Femur (tissue), 1 donor: ENCODE results near the gene PVALEF.
A peak's percentile ranks its signal among the peaks of the same experiment; 100 is the strongest.

Experiments
- DNase-seq: peaks from one replicate; pipeline ENCODE4 v3.0.0-alpha.2; 2017

PVALEF gene

GRCh38 chr17:81199482-81199830 lies 34.1 kb downstream of the PVALEF start:
- DNase-seq: no peak

DNA sequence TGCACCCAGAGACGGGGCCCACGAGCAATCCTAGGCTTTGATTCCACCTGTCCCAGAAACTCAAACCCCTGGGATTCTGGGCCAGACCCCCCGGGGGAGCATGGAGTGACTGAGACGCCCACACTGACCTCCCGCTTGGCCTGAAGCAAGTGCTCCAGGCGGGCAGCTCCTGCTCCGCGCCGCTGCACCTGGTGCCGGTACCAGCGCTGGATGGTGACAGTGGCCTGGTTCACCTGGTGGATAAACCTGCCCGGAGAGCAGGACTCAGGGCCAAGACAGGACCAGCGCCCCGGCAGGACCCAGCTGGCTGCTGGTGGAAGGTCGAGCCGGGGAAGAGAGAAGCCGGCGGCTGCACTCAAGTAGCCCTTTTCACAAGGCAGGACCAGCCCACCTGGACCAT lies 34.9 kb downstream of the PVALEF start:
- DNase-seq: no peak

DNA sequence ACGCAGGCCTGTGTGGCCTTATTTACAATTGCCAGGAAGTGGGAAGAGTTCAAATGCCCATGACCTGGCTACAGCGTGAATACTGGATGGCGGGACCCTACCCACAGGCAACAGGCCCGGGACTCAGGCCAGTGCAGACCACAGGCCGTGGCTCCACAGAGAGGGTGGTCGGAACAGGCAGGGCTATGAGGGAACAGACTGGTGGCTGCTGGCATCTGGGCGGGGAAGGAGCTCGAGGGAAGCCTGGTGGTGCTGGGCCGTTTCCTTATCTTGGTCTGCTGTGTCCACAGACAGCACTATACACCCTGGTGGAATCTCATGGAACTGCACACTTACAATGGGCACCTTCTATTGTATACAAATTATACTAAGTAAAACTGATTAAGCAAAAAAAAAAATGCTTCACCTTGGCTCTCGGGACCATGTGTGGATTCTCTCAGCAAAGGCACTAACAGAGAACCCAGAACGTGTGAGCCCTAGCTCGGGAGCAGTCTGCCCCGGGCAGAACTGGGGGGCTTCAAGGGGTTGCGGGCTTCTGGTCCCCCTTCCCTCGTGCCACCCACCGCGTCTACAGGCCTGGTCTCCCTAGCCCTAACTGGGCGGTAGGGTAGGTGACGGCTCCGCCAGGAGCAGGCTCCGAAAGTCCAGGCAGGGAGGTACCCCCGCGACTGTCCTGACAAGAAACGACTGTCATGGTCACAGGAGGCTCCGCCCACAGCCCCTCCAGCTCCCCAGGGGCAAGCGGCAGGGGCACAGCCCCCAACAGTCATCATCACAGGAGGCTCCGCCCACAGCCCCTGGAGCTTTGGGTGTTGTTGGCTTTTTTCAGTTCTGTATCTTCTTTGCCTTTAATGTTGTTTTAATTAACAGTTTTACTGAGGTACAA lies 35.6 kb downstream of the PVALEF start:
- DNase-seq: peak; percentile 59

DNA sequence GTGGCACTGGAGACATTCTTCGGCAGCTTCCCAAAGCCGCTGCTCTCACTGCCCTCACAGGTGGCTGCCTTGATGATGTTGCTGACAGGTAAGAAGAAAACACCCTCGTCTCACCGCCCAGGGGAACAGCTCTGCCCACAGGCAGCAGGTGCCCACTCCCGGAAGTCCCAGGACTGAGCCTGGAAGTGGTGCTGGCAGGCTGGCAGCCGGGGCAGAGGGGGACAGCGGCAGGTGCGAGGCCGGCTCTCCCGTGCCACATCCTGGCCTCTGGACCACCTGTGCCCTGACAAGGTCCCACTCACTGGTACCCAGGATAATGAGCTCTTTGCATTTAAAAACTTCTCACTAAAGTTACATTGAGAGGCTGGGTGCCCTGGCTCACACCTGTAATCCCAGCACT lies 37.0 kb downstream of the PVALEF start:
- DNase-seq: no peak

GRCh38 chr17:81203136-81203535 lies 37.8 kb downstream of the PVALEF start:
- DNase-seq: no peak

- DNase-seq: no peak
Observed at GRCh38 chr17:81204578-81204977, 39.3 kb downstream of the PVALEF start.

GRCh38 chr17:81206166-81206565 lies 40.9 kb downstream of the PVALEF start:
- DNase-seq: no peak

DNA sequence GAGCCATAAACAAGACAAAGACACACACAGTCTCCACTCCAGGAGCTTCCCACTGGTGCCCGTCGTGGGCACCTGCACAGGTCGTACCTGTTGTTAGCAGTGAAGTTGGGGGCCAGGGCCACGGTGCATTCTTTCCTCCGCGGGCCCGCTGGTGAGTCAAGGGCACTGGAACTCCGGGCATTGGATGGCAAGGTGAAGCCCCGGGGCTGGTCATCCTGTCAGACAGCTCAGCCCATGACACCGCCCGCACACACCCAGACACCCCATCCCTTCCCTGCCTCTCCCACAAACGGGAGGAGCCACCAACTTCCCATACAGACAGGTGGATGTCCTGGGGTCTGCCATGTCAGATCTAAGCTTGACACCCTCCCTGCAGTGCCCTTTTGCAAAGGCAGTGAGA lies 41.4 kb downstream of the PVALEF start:
- no peak for DNase-seq

GRCh38 chr17:81207610-81208581 lies 42.6 kb downstream of the PVALEF start:
- no peak for DNase-seq

- no peak for DNase-seq
Observed at GRCh38 chr17:81208651-81209050, 43.3 kb downstream of the PVALEF start.

DNA sequence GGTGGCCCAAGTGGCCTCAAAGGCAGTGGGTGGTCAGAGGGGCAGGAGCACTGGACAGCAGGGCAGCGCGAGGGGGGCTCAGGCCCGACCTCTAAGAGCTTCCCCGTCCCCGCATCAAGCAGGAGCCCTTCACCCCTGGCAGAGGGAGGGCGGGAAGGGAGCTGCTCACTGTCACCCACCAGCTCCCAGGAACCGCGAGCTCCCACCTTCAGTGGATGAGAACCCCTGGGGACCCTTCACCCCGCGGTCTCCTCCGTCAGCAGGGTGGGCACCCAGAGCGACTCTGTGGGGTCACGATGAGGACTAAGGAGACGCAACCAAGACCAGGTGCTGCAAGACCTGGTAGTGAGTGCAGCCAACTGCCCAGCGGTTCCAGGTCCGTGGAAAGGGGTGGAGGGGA lies 43.8 kb downstream of the PVALEF start:
- no peak for DNase-seq

DNA sequence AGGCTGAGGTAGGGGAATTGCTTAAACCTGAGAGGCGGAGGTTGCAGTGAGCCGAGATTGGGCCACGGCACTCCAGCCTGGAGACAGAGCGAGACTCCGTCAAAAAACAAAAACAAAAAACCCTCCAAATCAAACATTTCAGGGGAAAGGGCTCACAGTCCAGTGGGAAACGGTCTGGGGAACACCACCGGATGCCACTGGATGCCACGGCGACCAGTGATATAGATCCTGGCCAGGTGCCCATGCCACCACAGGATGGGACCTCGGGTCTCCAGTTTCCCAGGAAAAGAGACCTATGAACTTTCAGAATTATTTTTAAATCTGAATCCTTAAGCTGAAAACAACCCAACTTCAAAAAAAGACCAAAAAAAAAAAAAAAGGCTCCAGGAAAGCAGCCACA lies 45.2 kb downstream of the PVALEF start:
- DNase-seq: no peak

DNA sequence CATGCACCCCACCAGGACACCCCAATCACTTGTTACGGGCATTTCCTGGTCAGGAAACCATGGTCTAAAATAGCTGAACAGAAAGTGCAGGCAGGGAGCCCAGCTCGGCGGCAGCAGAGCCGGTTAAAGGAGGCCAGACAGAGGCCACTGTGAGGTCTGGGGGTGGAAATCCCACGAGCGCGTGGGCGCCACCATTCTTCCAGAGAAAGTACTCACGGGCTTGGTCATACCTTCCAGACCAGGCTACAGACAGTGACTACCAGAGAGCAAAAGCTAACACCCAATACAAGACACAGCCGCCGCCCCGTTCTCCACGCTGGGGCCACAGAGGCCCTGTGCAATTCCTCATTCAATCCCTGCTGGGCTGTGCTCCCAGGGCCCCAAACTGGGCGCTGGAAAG lies 45.6 kb downstream of the PVALEF start:
- no peak for DNase-seq

- DNase-seq: no peak
Observed at GRCh38 chr17:81212365-81212764, 47.1 kb downstream of the PVALEF start.

GRCh38 chr17:81213978-81214377 lies 48.7 kb downstream of the PVALEF start:
- no peak for DNase-seq

DNA sequence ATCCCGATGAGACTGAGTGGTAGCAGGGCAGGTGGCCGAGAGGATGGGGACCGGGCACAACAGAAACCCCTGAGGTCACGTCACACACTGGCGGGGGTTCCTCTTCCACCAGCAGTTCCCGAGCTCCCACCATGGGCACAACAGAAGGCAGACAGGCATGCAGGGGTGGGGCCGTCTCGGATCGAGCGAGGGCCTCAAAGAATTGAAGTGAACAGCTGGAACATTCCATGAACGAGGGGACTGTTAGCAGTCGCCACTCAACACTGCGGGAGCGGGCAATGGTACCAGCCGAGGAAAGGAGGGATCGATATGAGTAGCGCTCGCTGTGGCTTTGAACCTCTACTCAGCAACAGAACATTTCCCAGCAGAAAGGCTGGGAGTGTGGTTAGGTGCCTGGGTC lies 52.2 kb downstream of the PVALEF start:
- DNase-seq: no peak

DNA sequence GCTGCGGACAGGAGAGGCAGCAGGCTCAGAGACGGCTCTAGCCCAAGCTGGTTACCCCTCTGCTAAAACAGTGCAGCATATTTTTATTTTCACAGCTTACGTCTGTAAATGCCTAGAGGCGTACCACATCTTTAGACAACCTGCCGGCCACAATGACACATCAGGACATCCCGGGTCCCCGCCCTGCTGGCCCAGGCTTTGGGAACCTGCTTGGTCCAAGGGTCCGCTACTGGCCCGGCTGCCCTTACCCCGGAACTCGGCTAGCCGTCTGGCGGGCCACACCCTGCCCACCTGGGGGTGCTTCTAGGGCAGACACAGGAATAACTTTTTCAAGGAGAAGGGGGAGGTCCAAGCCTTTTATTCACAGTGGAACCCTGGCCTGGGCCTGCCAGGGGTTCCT lies 53.2 kb downstream of the PVALEF start:
- DNase-seq: no peak

DNA sequence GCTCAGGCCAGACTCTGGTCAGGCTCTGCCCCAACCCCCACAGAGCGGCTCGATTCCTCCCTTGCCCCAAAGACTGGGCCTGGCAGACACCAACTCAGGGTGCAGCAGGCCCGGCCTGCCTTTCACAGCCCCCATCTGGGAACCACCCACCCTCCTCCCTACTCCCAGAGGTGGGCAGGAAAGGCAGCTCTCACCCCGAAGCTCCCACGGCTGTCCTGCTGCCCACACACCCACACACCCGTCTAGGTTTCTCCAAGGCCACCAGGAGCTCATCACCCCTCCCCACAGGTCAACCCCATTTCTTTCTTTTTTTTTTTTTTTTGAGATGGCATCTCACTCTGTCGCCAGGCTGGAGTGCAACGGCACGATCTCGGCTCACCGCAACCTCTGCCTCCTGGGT lies 53.7 kb downstream of the PVALEF start:
- no peak for DNase-seq

DNA sequence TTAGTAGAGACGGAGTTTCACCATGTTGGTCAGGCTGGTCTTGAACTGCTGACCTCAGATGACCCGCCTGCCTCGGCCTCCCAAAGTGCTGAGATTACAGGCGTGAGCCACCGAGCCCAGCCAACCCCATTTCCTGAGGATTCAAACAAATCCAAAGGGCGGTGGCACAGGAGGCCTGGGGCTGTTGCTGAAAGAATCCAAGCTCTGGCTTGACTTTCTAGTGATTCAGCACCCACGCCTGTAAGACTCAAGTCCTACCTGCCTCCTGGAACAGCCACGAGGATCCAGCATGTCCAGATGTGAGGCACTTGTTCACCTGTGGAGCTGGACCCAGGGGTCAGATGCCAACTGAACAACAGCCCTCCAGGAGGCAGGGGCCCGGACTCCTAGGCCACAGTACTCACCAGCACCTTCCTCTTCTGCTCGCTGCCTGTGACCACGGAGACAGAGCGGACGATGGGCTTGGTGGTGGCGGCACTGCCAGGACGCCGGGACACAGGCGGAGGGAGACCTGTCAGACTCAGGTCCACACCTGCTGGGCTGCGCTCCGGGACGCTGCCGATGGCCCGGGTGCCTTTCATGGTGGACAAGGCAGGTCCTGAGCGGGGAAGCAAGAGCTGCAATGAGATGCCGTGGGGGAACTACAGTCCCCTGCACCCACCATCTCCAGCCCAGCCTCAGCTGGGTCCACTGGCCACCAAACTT lies 54.3 kb downstream of the PVALEF start:
- DNase-seq: no peak

DNA sequence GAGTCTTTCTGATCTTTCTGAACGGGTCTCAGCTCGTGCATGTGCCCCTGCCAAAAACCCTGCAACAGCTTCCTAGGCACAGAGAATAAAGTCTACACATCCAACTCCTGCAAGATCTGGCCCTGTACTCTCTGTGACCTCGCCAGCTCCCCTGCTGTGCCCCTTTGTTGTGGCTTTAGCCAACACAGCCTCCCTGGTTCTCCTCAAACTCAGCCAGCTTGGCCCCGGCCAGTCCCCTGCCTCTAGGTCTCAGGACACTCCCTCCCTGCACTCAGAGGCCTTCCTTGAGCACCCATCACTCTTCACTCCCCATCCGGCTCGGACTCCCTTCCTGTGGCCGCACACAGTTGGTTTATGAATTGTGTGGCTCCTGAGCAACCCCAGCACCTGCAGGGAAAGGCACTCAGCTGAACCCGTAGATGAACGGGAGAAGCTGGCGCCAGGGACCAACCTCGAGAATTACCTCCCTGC lies 56.1 kb downstream of the PVALEF start:
- DNase-seq: no peak

GRCh38 chr17:81221842-81222619 lies 56.7 kb downstream of the PVALEF start:
- DNase-seq: no peak

- no peak for DNase-seq
Observed at GRCh38 chr17:81222620-81222905, 57.3 kb downstream of the PVALEF start.
